Astrocyte of the hippocampus (primary cell): ENCODE measurements around the gene GGTLC1.
"Not testable (repeated sequence)": the region's sequence is repeated elsewhere in the genome, so short reads cannot be mapped to it uniquely, and the experiment has no call there.

Experiments used
- DNase-seq: peaks from one replicate; pipeline ENCODE4 v3.0.0; 2011; ENCODE audit warnings: low read depth, low spot score

GGTLC1 gene

GRCh38 chr20:23988561-23988960 lies at the start of gene GGTLC1:
GGTLC1 (minus strand) TSS chr20:23988779; CDS start chr20:23986611, 2,168 bp downstream.
- DNase-seq, result no peak

GRCh38 chr20:24034820-24035219 lies 46.2 kb upstream of the GGTLC1 start:
- no peak for DNase-seq

GRCh38 chr20:24033565-24033964 lies 45.0 kb upstream of the GGTLC1 start:
- DNase-seq, result no peak

GRCh38 chr20:24033151-24033550 lies 44.6 kb upstream of the GGTLC1 start:
- DNase-seq, result no peak

- no peak for DNase-seq
Observed at GRCh38 chr20:24032400-24032898, 43.9 kb upstream of the GGTLC1 start.

GRCh38 chr20:24027229-24027628 lies 38.6 kb upstream of the GGTLC1 start:
- no peak for DNase-seq

- DNase-seq, result no peak
Observed at GRCh38 chr20:24022621-24023180, 34.1 kb upstream of the GGTLC1 start.

- DNase-seq, result no peak
Observed at GRCh38 chr20:24018796-24019195, 30.2 kb upstream of the GGTLC1 start.

- DNase-seq, result no peak
Observed at GRCh38 chr20:24017458-24017755, 28.8 kb upstream of the GGTLC1 start.

- no peak for DNase-seq
Observed at GRCh38 chr20:24016607-24017457, 28.3 kb upstream of the GGTLC1 start.

- no peak for DNase-seq
Observed at GRCh38 chr20:24013953-24014352, 25.4 kb upstream of the GGTLC1 start.

- no peak for DNase-seq
Observed at GRCh38 chr20:24011282-24011681, 22.7 kb upstream of the GGTLC1 start.

- no peak for DNase-seq
Observed at GRCh38 chr20:24007758-24008157, 19.2 kb upstream of the GGTLC1 start.

GRCh38 chr20:24007073-24007595 lies 18.6 kb upstream of the GGTLC1 start:
- DNase-seq, result no peak

GRCh38 chr20:24006626-24007025 lies 18.0 kb upstream of the GGTLC1 start:
- DNase-seq, result no peak

GRCh38 chr20:24004471-24004870 lies 15.9 kb upstream of the GGTLC1 start:
- DNase-seq, result no peak

- DNase-seq, result no peak
Observed at GRCh38 chr20:24002896-24003295, 14.3 kb upstream of the GGTLC1 start.

- DNase-seq, result no peak
Observed at GRCh38 chr20:24001712-24002405, 13.3 kb upstream of the GGTLC1 start.

- DNase-seq, result no peak
Observed at GRCh38 chr20:23998844-23999243, 10.3 kb upstream of the GGTLC1 start.

GRCh38 chr20:23998392-23998791 lies 9.8 kb upstream of the GGTLC1 start:
- no peak for DNase-seq

GRCh38 chr20:23995905-23996666 lies 7.5 kb upstream of the GGTLC1 start:
- DNase-seq, result peak; percentile 47

GRCh38 chr20:23995291-23995690 lies 6.7 kb upstream of the GGTLC1 start:
- DNase-seq, result not testable (repeated sequence)
